GM21786 (cell line): Measurements from ENCODE around the gene YOD1.

Experiments used
- ATAC-seq: cut with Tn5 transposase; IDR thresholded peaks from one replicate; pipeline ENCODE4 v1.9.1; 2021; ENCODE audit not compliant: unreplicated experiment

Gene YOD1

DNA sequence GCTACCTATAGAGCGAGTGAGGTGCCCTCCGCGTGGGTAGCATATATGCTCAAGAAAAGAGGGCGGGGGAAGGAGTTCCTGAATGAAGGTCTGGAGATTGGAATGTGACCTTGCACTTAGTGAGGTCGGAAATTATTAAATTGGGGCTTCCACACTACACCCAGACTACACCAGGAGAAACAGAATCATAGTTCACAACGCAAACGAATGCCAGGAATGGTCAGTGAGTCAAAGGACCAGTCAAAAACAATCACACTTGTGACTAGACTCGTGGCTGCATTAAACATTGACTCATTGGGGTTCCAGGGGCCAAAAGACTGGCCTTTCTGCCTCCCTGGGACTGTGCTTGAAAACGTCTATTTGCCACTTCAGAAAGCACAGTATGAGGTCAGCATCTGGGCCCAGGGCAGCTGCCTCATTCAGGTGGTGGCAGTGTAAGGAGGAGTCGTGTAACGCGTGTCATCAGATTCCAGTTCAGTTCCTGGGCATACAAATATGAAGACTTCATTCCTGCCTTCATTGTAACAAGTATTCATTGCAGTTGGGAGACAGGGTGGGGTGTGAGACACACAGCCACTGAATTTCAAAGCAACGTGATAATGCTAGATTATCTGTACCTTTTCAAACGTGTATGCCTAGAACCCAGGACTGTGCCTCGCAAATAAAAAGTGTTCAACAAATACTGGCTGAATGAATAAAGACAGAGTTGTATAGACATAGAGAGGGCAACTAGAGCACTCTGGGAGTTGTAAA is at the start of gene YOD1:
Gene YOD1, minus strand, starts transcription at position 18 of the 753 bp plus-strand sequence. CDS start 178 bp downstream, outside the sequence.
- ATAC-seq, result no peak

DNA sequence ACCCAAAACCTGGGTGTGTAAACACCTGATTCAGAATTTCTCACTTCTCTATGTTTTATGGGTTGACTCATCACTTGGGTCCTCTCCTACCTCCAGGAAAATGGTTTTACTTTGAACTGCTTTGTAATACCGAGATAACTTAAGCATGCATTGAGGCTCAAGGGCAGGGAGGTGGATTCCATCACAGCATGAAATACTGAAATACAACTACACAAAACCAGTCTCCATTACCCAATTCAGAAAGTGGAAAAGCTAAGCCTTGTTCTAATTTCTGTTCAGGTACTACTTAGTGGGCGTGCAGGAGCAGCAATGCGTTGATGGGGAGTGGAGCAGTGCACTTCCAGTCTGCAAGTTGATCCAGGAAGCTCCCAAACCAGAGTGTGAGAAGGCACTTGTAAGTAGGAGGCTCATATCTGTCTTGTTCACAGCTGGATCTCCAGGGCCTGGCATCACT is 46.9 kb upstream of the YOD1 start:
- ATAC-seq, result peak; percentile 90

DNA sequence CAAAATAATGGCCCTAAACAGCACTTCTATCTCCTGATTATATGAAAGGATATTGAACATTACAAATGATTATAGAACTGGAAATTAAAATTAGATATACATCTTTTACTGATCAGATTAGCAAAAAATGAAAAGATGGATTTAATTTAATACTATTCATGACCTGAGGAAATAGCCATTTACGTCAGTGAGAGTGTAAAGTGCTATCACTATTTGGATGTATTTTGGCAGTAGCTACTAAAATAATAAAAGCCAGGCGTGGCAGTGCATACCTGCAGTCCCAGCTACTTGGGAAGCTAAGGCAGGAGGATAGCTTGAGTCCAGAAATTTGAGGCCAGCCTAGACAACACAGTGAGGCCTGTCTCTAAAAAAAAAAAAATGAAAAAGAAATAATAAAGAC is 42.9 kb upstream of the YOD1 start:
- no peak for ATAC-seq

DNA sequence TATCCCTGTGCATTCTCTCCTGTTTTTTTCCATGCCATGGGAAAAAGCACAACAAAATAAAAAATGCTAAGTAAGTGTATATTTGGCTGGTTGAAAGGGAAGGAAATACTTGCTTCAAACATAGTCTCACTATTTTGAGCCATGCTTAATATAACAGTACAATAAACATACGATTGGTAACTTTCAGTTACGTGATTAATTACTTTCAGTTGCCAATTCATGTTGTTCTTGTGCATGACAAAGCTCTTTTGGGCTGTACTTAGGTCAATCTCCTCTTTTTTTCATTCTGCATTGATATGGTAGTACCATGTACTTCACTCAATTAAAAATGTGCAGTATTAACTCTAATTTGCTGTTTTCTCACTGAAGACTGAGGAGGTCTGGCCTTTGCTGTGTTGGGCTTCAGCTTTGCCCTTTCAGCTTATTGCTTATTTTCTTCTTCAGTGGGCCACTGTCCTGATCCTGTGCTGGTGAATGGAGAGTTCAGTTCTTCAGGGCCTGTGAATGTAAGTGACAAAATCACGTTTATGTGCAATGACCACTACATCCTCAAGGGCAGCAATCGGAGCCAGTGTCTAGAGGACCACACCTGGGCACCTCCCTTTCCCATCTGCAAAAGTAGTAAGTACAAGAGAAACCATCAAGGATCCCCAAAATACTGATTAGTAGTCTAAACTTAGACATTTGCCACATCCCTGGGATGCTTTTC is 40.3 kb upstream of the YOD1 start:
- no peak for ATAC-seq

DNA sequence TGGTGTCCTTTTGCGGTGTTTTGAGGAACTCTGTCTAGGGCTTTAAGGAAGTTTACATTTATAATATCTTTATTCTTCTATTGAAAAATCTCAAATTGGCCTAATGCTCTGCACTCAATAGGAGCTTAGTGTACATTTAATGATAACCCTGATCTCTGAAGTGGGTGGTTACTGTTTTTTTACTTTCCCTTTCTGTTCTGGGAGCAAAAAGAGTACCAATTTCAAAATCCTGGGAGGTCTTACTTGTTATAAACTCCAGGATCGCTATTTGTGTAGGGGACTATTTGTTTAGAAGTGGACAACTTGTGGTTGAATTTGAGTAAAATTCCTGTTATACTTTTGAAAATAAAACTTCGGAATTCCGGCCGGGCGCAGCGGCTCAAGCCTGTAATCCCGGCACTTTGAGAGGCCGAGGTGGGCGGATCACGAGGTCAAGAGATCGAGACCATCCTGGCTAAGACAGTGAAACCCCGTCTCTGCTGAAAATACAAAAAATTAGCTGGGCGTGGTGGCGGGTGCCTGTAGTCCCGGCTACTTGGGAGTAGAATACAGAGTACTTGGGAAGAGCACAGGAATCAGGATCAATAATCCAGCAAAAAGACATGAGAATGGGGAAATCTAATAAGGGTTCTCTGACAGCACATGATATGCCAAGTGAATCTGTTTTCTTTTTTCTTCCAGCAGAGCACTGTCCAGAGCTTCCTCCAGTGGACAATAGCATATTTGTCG is 38.8 kb upstream of the YOD1 start:
- no peak for ATAC-seq

DNA sequence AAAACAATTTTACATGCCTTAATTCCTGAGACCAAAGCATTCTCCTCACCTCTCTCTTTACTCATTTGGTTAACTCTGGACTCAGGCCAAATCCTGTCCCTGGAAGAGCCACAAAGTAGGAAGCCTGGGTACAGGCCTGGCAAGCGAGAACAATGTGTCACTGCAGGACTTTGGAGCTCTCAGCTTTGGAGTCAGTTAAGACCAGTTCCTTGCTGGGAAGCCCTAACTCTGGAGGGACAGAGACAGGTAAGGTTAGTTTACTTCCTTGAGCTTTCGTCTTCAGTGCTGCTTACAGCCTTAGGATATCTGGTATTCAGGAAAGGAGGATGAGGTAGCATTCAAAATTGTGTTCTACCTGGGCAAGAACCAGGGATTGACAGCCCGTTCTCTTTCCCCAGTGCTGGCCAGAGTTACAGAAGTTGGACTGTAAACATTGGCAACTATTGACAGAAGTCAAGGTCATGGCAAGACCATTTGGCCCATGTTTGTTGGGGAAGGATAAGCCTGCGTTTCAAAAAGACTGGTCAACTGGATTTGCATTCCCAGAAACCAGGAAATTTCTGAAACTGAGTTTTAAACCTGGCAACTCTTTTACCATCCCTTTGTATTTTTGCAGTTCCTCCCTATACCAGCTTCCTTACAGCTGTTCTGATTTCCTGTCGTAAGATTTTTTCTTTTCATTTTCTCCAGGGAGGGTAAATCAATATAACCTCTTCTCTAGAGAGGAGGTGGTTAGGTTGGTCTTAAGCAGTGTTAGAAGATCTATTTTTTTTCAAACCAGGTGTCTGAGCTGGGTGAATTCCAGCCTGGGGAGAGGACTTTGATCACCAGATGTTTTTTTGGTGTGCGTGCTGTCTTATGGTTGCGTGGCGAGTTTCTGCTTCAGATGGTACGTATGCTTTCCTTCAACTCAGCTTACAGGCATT is 38.0 kb upstream of the YOD1 start, which contains the start of gene C4BPB:
Gene C4BPB, plus strand, starts transcription at position 160 of the 926 bp plus-strand sequence. Its CDS starts 672 bp downstream, at position 832.
- ATAC-seq, result no peak

DNA sequence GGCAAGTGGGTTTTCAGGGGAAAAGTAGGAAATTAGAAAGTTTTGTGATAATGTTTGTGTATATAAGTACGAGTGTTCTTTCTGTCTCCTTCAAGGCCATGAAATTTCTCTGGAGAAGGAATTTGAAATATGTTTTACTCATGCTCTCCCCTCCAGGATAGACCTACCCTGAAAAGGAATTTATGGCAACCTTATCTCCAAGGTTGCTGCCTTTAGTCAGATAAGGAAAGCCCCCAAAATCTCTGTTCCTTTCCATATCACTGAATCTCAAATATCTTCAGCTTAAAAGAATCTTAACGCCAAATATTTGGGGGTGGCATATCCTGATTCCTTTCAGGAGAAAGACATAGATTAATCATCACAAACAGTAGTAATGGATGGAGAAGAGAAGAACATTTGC is 37.2 kb upstream of the YOD1 start:
- no peak for ATAC-seq

DNA sequence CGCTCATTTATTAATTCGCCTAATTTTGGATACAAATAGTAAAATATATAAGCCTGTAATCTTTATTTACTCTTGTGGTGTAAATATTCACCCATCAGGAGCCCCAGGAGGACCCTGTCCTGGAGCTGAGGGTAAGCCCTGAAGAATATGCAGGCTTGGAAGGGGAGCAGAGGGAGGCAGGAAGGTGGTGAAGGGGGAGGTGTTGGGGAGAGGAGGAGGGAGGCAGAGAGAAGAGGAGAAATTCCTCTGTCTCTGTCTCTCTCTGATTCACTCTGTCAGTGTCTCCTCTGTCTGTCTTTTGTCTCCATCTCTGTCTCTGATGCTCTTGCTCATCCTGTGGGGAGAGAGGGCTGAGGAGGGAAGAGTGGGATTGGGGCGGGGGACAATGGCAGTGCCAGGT is 34.9 kb upstream of the YOD1 start:
- no peak for ATAC-seq

DNA sequence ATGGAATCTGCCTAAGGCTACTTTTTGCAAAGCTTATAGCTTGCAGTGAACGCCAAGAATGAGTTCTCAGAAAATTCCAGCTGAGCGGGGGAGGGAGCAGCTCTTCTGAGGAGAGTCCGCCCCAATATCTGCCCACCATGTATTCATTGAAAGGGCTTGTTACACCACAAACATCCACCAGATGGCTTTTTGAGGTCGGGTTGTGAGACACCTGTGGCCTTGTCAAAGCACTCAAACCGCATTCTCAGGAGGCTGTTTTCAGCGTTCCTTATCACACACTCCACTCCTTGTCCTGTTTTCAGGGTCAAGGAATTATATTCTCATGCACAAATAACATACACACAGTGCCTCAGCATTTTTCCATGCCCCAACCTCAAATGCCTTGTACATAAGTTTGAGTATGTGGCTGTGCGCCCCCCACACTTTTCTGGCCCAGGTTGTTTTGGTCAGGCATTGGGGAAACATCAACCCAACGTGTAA is 33.7 kb upstream of the YOD1 start:
- ATAC-seq, result peak; percentile 69

DNA sequence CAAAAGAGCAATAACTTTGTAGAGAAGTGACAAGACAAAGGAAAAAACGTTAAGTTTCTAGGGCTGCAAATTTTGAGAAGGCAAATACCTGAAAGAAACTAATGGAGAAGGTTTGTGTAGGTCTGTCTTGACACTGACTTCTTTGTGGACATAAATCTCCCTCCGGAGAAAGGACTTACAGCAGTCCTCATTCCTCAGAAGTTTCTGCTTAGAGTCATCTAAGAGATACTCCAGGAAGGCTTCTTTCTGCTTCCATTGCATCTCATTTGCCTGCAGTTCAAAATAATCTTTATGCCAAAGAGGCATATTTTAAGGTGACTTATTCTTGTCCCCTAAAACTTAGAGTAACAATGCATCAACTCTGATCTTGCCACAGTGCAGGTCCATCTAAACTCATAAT is 33.2 kb upstream of the YOD1 start:
- no peak for ATAC-seq

DNA sequence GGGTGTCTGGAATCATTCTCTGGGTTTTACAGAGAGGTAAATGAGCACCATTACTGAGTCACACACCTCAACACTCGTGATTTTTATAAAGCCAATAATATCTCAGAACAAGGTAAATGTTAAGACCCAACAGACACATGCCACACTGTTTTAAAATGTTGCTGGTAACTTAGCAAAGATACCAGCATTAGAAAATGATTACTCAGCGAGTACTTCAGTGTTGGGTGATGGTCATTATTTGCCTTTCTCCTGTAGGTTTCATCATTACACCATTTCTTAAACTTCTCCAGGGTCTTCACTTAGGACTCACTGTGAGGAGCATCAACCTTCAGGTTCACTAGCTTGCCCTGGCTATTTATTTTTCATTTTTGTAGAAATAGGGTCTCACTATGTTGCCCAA is 30.8 kb upstream of the YOD1 start:
- ATAC-seq, result no peak

DNA sequence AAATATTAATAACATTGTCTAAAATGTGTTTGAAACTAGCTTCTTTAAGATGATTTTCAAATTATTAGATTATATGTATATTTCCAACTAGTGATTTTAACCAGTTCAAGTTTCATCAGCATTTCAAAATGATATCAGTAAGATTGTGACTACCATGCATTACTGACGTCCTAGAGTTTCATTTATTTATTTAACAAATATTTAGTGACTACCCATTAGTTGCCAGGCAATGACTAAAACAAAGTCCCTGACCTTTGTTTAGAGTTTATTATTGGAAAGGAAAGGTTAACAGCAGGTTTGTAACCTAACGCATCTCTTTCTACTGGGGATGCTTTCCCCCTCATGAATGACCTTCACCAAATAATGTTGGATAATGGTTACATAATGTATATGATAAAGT is 30.1 kb upstream of the YOD1 start:
- no peak for ATAC-seq

DNA sequence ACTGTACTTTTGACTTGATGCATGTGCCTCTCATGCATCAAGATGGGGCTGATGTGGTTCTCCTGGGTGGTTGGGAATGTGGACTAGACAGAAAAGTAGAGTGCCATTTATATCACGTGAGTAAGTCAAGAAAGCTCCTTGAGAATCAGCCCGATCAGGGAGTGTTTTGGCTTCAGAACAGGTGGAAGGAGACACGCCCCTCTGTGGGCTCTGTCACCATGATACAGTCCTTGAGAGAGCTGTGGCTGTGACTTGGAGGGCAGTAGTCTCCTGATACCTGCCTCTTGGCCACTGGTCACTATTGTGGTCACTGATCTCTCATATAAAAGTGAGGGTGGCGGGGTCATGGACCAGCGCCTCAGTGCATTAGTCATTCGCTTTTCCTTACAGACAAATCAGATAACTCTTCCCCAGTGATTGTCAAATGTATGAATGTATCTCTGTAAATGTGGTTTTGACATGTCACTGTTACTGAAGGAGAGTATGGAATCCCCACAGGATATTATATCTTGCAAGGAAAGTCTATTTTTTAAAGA is 28.8 kb upstream of the YOD1 start:
- ATAC-seq, result no peak

DNA sequence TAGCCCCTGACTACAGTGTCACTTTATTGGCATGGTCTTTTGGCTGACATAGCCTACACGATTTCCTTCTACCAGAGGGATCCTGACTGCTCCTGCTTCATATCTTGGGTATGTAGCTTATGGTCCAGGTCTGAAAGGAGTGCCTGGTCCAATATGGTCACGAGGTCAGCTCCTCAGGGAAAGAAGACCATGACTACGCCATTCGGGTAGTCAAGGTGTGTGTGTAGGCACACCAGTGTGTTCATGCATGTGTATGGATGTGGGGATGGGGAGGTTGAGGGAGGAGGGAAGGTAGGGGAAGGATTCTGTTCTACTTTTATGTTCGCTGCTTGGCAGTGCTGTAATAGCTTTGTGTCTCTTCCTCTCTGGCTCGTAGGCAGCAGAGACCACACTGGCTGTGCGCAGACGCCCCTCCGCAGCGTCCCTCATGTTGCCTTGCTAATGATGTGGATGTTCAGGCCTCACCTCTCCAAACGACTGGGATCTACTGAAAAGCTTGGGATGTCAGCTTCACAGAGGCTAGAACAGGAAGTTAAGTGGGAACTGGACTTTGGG is 27.6 kb upstream of the YOD1 start:
- no peak for ATAC-seq

DNA sequence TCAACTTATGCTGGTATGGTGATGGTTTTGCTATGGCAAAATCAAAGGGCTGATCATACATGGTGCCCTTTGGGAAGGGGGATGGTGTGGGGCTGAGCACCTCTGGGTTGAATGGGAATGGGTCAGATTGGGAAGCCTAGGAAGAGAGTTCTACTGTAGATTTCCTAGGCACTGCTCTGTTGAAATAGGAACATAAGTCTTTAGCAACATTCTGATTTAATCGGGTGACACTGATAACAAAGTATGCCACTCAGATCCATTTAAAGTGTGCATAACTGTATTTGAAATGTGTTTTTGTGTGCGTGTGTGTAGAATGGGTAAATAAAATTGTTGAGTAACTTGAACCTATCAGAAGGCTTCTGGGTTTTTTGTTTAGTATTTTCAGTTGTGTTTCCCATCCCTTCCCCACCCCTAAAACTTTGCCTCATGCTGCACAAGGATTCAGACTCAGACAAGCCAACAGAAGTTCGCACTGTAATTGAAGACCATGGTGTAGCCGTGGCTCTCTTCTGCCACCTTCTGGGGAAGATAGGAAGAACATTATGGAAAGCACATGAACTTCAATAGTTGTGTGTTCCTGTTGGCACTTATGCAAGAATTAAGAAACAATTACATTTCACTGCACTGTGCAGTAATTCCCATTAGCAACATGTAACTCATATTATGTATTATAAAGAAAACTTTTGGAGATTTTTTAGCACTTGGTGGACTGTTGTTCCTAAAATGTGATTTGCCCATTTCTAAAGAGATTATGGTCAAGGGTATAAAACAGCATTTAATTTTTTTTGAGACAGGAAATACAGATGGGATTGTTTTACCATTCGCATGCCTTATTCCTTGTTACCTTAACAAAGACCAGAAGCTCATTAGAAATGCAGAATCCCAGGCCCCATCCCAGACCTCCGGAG is 26.7 kb upstream of the YOD1 start:
- no peak for ATAC-seq

DNA sequence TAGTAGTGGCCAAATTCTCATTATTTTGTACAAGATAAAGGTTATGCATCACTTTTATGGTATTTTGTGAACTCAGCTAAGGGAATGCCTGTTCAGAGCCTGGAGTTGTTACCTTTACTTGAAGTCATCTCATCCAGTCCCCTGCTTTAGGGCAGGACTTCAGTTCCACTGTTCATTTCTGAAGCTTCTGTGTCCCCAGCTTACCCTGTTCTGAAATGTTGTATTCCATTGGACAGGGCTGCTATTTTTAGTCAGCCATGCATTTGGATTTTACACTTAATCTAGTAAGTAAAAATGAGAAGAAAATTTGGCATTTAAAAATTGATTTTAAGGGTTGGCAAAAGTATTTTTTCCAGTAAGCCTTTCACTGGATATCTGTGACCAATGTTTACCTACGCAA is 26.0 kb upstream of the YOD1 start:
- no peak for ATAC-seq

DNA sequence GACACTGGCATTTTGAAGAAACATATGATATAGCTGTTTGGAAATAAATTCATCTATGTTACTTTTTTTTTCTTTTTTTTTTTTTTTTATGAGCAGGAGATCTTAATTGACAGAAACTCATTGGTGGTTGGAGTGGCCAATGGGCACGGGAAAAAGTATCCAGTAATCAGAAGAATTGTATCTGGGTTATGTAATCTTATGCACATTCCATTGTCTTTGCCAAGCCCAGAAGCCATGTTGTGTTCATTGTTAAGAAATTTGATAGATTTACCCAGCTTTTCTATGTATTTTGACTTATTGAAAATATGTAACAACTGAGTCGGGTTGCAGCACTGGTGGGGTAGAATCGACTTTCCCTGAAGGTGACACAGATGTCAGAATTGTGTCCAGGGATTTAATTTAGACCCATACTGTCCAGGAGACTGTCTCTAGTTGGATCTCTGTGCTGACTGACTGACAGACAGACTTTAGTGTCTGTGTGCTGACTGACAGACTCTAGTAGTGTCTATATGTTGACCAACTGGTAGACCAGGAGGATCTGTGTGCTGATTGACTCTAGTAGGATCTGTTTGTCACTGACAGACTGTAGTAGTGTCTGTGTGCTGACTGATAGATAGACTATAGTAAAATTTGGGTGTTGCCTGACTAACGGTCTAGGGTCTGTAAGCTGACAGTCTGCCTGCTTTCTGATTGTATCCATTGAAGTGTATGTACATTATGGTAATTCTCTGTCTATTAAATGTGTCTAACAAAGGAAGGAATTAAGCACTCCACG is 25.4 kb upstream of the YOD1 start:
- ATAC-seq, result no peak
